Endothelial cell of umbilical vein (primary cell): Measurements from ENCODE around the gene CD84.

ENCODE experiments used
- CTCF ChIP-seq, 2 donors: IDR thresholded peaks; 1 replicate in 1 of 2; 2 replicates in 1 of 2; pipeline ENCODE4 v1.5.1; 2011; ENCODE audit warnings: low read length in 2 of 2, mild to moderate bottlenecking in 2 of 2, moderate library complexity in 2 of 2, control low read depth in 1 of 2, inconsistent platforms in 1 of 2, low read depth in 1 of 2; ENCODE audit not compliant: insufficient read depth in 1 of 2; ENCODE audit errors: extremely low read depth in 1 of 2
- EZH2 ChIP-seq: IDR thresholded peaks from 2 replicates; pipeline ENCODE4 v1.6.1; 2012; ENCODE audit warnings: borderline replicate concordance, low read depth, mild to moderate bottlenecking, moderate library complexity, low read length, inconsistent platforms; ENCODE audit not compliant: severe bottlenecking
- MAX ChIP-seq: IDR thresholded peaks from 2 replicates; pipeline ENCODE4 v1.6.1; 2011; ENCODE audit not compliant: insufficient read depth, insufficient read length
- POLR2AphosphoS5 ChIP-seq: IDR thresholded peaks from 2 replicates; pipeline ENCODE4 v1.6.1; 2012; ENCODE audit warnings: low read depth, mild to moderate bottlenecking, control low read depth, low read length, moderate library complexity; ENCODE audit not compliant: insufficient read depth

- TF ChIP-seq CTCF (IDR thresholded peaks at IDR 0.05; ENCODE audit: extremely low read depth in 1 of 2, insufficient read depth in 1 of 2, low read depth in 1 of 2, low read length in 2 of 2) (no peak), POLR2AphosphoS5 (no peak), MAX (no peak), EZH2 (no peak)
Observed at GRCh38 chr1:160588468-160588867, 9.2 kb upstream of the CD84 start.
